Stimulated activated CD4-positive, alpha-beta T cell treated with anti-CD3 and anti-CD28 coated beads, Interleukin-2, amount 100 ng/mL, for 24 hours (primary cell): Measurements from ENCODE around the gene GUCY1A1.

Experiments used
- DNase-seq, 2 donors: peaks; one replicate each; pipeline ENCODE4 v3.0.0-alpha.2; 2020

Gene GUCY1A1

GRCh38 chr4:155694100-155694785 is 27.6 kb downstream of the GUCY1A1 start:
- no peak for DNase-seq

- no peak for DNase-seq
Measured at GRCh38 chr4:155696226-155696625, 29.6 kb downstream of the GUCY1A1 start.

DNA sequence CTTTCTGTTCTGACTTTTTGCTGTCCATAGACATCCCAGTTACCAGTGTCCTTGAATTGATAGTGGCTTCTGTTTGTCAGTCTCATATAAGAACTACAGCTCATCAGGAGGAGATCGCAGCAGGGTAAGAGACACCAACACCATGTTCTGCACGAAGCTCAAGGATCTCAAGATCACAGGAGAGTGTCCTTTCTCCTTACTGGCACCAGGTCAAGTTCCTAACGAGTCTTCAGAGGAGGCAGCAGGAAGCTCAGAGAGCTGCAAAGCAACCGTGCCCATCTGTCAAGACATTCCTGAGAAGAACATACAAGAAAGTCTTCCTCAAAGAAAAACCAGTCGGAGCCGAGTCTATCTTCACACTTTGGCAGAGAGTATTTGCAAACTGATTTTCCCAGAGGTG is 30.1 kb downstream of the GUCY1A1 start:
- no peak for DNase-seq

- DNase-seq, result no peak
Measured at GRCh38 chr4:155701827-155702226, 35.2 kb downstream of the GUCY1A1 start.

GRCh38 chr4:155703486-155704247 is 37.0 kb downstream of the GUCY1A1 start:
- no peak for DNase-seq

DNA sequence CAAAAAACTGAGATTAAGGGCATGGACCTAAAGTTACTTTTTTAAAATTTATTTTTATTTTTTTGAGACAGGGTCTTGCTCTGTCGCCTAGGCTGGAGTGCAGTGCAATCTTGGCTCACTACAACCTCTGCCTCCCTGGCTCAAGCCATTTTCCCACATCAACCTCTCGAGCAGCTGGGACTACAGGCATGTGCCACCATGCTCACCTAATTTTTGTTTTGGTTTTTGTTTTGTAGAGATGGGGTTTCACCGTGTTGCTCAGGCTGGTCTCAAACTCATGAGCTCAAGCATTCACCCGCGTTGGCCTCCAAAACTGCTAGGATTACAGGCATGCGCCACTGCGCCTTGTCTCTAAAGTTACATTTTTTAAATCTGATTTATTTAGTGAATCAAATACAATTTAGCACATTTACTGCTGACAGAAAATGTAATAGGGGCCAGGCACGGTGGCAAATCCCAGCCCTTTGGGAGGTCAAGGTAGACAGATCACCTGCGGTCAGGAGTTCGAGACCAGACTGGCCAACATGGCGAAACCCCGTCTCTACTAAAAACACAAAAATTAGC is 38.3 kb downstream of the GUCY1A1 start:
- DNase-seq, result no peak

DNA sequence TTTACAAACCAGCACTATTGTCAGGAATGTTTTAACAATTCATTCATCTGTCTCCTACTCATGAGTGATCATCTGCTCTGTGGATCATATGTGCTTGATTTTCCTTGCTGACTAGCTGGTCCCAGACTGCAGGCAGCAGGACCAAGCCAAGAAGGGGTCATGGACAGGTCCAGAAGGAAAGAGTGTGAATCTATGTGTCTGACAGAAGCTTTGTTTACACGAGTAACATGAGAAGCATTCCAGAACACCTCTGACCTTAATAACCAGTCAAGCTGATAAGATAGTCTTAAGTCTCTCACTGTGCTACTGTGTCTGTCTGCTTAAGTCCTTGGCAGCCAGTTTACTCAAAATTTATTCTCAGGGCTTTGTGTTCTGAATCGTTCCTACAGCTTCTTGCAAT is 39.0 kb downstream of the GUCY1A1 start:
- DNase-seq, result no peak

- no peak for DNase-seq
Measured at GRCh38 chr4:155706147-155706546, 39.5 kb downstream of the GUCY1A1 start.

GRCh38 chr4:155707251-155707650 is 40.6 kb downstream of the GUCY1A1 start:
- no peak for DNase-seq

DNA sequence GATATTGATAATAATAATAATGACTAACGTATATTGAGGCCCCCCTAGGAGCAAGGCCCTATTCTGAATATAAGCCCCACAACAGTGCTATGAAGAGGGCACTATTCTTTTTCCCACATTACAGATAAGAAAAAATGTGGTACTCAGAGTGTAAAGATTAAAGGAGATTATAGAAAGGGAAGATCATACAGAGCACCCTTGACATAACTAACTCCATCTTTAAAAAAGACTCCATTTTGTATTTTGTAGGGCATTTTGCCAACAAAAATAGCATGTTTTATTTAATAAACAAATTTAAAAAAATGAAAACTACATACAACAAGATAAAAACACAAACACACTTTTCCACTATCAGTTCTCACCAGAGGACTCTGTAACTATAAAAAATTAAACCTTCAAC is 42.1 kb downstream of the GUCY1A1 start:
- DNase-seq, result no peak

DNA sequence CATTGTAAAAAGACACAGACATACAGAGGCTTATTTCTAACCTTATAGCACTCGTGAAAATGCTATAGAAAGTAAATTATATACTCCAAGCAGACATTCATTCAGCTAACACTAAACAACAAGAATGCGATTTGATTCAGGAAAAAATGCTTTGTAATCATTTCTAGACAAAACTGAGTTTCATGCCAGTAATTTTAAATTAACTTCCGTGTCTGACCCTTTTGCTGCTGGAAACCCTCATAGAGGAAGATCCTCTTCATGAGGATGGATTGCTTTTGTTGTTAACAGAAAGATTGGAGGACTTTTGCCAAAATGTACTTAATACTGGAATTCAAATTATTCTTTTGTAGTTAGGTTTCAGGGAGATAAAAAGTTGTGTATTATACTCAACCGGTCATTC is 43.3 kb downstream of the GUCY1A1 start:
- no peak for DNase-seq

DNA sequence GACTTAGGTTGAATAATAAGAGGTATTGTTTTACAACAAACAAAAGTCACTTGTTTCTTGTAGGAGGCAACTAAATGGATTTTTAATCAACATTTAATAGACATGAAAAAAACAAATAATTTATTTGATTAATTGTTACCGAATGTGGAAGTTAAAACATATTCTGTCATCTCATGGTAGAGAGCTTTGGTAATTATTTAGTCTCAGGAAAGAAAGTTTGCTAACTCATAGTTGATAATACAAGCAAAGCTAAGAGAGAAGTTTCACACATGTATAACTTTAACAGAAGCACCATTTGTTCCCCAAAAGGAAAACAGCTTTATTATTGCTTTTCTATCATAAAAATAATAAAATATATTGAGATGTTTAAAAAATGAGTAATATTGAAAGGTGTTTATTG is 44.9 kb downstream of the GUCY1A1 start:
- DNase-seq, result no peak

DNA sequence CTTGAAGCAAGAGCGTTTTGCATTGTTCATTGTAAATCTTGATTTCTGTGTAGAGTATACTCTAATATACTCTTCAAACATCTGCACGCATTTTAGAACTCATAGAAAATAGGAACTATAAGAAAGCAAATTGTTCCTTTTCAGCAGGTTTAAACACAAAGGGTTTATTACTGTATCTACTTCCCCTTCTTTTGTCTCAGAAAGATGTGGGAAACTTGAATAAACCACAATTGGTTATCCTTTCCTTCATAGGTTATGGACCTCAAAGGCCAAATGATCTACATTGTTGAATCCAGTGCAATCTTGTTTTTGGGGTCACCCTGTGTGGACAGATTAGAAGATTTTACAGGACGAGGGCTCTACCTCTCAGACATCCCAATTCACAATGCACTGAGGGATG is 46.2 kb downstream of the GUCY1A1 start:
- no peak for DNase-seq

GRCh38 chr4:155713911-155714310 is 47.3 kb downstream of the GUCY1A1 start:
- DNase-seq, result no peak

DNA sequence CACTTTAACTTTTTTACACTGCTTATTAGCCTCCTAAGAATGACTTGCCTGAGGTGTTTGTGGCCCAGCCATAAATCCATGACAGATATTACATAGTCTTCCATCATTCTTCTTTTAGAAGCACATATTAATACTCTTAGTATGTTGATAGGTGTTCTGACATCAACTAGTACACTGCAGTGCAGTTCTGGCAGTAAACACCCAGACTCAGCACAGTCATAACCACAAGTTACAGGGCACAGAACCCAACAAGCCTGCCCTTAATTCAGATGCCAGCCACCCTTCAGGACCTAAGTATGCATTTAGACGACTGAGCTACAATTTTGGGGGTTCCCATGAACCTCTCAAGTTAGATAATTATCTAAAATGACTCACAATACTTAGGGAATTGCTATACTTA is 55.7 kb downstream of the GUCY1A1 start:
- DNase-seq, result no peak

GRCh38 chr4:155722816-155723499 is 56.3 kb downstream of the GUCY1A1 start:
- no peak for DNase-seq

GRCh38 chr4:155724731-155725130 is 58.1 kb downstream of the GUCY1A1 start:
- no peak for DNase-seq

DNA sequence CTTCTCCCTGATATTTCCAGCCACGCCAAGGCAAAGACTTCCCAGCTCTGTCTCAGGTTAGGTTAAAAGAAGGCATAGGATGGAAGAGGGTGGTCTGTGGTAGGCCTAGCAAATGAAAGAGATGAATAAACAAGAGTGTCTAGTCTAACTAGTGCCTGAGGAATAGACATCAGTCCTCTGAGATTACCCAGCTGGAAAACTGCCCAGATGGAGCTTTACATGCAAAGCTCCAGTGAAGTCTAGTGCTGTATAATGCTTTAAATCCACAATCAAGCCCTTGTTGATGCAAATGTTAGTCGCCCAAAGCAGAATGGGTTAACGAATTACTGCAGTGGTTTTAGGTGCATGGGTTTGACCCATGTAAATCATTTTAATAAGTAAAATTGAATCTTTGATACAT is 67.4 kb downstream of the GUCY1A1 start:
- DNase-seq, result no peak

- DNase-seq, result no peak
Measured at GRCh38 chr4:155734951-155735350, 68.3 kb downstream of the GUCY1A1 start.

DNA sequence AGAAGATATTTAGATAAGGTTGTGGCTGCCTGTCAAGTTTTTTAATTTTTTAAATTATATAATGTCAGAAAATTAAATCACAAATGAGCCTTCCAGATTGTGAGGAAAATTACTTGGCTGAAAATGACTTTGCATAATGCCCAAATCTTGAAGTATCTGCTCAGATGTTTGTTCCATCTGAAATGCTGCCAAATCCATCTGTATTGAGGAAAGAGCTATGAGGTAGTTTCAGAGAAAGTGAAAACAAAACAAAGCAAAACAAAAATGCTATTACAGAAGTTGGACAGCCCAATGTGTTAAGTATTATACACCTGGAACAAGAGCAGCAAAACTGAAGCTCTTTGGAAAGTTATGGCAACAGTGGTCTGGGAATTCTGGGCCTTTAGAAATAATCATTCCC is 68.8 kb downstream of the GUCY1A1 start:
- DNase-seq, result no peak

GRCh38 chr4:155738548-155738947 is 71.9 kb downstream of the GUCY1A1 start:
- DNase-seq, result no peak

DNA sequence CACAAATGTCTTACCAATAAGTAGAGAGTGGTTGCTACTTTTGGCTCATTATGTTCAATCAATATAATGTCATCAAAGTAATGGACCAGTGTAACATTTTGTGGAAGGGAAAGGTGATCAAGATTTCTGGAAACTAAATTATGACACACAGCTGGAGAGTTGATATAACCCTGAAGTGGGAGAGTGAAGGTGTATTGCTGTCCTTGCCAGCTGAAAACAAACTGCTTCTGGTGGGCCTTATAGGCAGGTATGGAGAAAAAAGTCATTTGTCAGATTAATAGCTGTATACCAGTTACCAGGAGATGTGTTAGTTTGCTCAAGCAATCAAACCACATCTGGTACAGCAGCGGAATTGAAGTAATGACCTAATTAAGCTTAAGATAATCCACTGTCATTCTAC is 74.9 kb downstream of the GUCY1A1 start:
- DNase-seq, result no peak

DNA sequence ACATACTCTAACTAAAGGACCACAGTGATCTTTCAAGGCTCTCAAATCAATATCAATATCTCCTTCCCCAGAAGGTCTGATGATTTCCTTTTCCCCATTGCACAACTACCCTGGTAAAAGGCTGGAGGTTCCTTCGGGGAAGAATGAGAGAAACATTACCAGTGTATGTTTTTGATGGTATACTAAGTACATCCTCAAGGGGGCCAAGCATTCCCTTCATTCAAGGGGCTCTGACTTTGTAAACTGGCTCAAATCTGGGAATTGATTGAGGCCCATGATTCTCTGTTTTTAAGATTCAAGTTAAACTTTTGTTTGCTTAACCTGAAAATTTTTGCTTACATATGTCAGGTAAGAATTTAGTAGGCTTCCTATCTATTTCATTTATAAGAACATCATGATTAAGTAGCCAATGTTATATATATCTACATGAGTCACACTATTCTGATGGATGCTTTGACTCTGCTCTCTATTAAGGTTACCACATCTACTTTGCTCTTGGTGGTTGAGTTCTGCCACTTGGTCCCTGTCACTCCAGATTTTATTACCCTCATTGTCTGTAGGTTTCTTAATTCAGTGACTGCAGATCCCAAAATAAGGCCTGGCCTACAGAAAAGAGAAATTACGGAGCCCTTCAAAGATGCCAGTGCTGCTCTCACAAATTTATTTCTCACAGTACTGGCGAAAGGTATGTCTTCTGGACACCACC is 75.8 kb downstream of the GUCY1A1 start:
- no peak for DNase-seq
